ENCODE measurements around the gene DLGAP4. TPM values are rescaled to one million over a fixed set of nuclear protein-coding genes. Genes with fewer than 3 reads are reported as not detected.

Gene DLGAP4
- total and polyA plus RNA-seq, 2 experiments from 2014 or later = 14.3 to 68.1 TPM

- H4K20me1 ChIP-seq (ENCODE audit: insufficient read depth) = peaks cover 13% of the 10 kb centered on the region; the same call in 1 of the 2 replicates
- no peak overlapping the region for H3K4me3 ChIP-seq
- H3F3A ChIP-seq (ENCODE audit: insufficient read depth) = peaks cover 62% of the 10 kb centered on the region
- H3K9ac ChIP-seq = no peak overlapping the region
- peak overlapping the region; percentile 59 for H3K27ac ChIP-seq
- H3K36me3 ChIP-seq (ENCODE audit: low read depth) = peaks cover 40% of the 10 kb centered on the region
- peaks cover 97% of the 10 kb centered on the region for H3K79me2 ChIP-seq (ENCODE audit: insufficient read depth)
- no peak for DNase-seq
- H3K4me2 ChIP-seq (ENCODE audit: unreplicated experiment) = no peak overlapping the region
- no peaks in the 10 kb centered on the region for H3K9me2 ChIP-seq (ENCODE audit: insufficient read depth)
- H2AFZ ChIP-seq = no peak overlapping the region
- H3K4me1 ChIP-seq (ENCODE audit: insufficient read depth) = peaks cover 16% of the 10 kb centered on the region
- TF ChIP-seq EZH2phosphoT487 (IDR thresholded peaks at IDR 0.05; ENCODE audit: insufficient read depth, low read depth) = no peak
- no peak for TF ChIP-seq EZH2 (IDR thresholded peaks at IDR 0.05; ENCODE audit: insufficient read depth, poor library complexity, severe bottlenecking)
- in situ Hi-C loops (cut with MboI) = no loop called here
- no peaks in the 10 kb centered on the region for H3K27me3 ChIP-seq (replicated peaks; ENCODE audit: insufficient read depth)
- 93 to 96% methylated on average over 19 to 26 of the region's 26 CpGs for WGBS, 2 experiments (ENCODE audit: low coverage in 1 of 2, low lambda C conversion rate in 2 of 2, missing lambda C conversion rate in 2 of 2)
- H3K9me3 ChIP-seq (ENCODE audit: low read depth) = no peaks in the 10 kb centered on the region
Observed at GRCh38 chr20:36499211-36499610, 193.1 kb downstream of the DLGAP4 start.

GRCh38 chr20:36499723-36500501, 193.8 kb downstream of the DLGAP4 start:
- peaks cover 9% of the 10 kb centered on the region; the same call in 1 of the 2 replicates for H4K20me1 ChIP-seq (ENCODE audit: insufficient read depth)

GRCh38 chr20:36501367-36502006, 195.3 kb downstream of the DLGAP4 start:
- no peaks in the 10 kb centered on the region for H4K20me1 ChIP-seq (ENCODE audit: insufficient read depth)
- peaks cover 97% of the 10 kb centered on the region for H3K79me2 ChIP-seq (ENCODE audit: insufficient read depth)

More at GRCh38 chr20:36499723-36500501, 193.8 kb downstream of the DLGAP4 start:
- Histone ChIP-seq H3K9me2 (ENCODE audit: insufficient read depth) (no peaks in the 10 kb centered on the region), H3K27me3 (replicated peaks; ENCODE audit: insufficient read depth) (no peaks in the 10 kb centered on the region), H3K27ac (peak overlapping the region; percentile 59), H3K9ac (peak overlapping the region; percentile 27; the same call in 1 of the 2 replicates), H3K4me1 (ENCODE audit: insufficient read depth) (peaks cover 11% of the 10 kb centered on the region; the same call in 1 of the 2 replicates), H3K4me3 (no peak overlapping the region), H3K4me2 (ENCODE audit: unreplicated experiment) (no peak overlapping the region), H3K79me2 (ENCODE audit: insufficient read depth) (peaks cover 97% of the 10 kb centered on the region), H3F3A (ENCODE audit: insufficient read depth) (peaks cover 61% of the 10 kb centered on the region), H3K36me3 (ENCODE audit: low read depth) (peaks cover 44% of the 10 kb centered on the region), H2AFZ (no peak overlapping the region), H3K9me3 (ENCODE audit: low read depth) (no peaks in the 10 kb centered on the region)
- in situ Hi-C loops (cut with MboI) = no loop called here
- TF ChIP-seq EZH2phosphoT487 (IDR thresholded peaks at IDR 0.05; ENCODE audit: insufficient read depth, low read depth) = no peak
- TF ChIP-seq EZH2 (IDR thresholded peaks at IDR 0.05; ENCODE audit: insufficient read depth, poor library complexity, severe bottlenecking) = no peak
- peak; percentile 57 for DNase-seq
- WGBS, 2 experiments (ENCODE audit: low coverage in 1 of 2, low lambda C conversion rate in 2 of 2, missing lambda C conversion rate in 2 of 2) = 58 to 74% methylated on average over 18 to 31 of the region's 31 CpGs

GRCh38 chr20:36504295-36504694, 198.2 kb downstream of the DLGAP4 start:
- in situ Hi-C loops (cut with MboI) = no loop called here
- H3F3A ChIP-seq (ENCODE audit: insufficient read depth) = peaks cover 58% of the 10 kb centered on the region
- WGBS, 2 experiments (ENCODE audit: low coverage in 1 of 2, low lambda C conversion rate in 2 of 2, missing lambda C conversion rate in 2 of 2) = 94 to 96% methylated on average over 4 of the region's 4 CpGs
- no peak overlapping the region for H2AFZ ChIP-seq
- peaks cover 43% of the 10 kb centered on the region for H3K36me3 ChIP-seq (ENCODE audit: low read depth)
- no peaks in the 10 kb centered on the region for H3K27me3 ChIP-seq (replicated peaks; ENCODE audit: insufficient read depth)
- no peaks in the 10 kb centered on the region for H3K9me2 ChIP-seq (ENCODE audit: insufficient read depth)
- peaks cover 11% of the 10 kb centered on the region; the same call in 1 of the 2 replicates for H3K4me1 ChIP-seq (ENCODE audit: insufficient read depth)
- H3K9me3 ChIP-seq (ENCODE audit: low read depth) = no peaks in the 10 kb centered on the region
- no peaks in the 10 kb centered on the region for H4K20me1 ChIP-seq (ENCODE audit: insufficient read depth)
- no peak for DNase-seq
- no peak overlapping the region for H3K27ac ChIP-seq
- H3K9ac ChIP-seq = no peak overlapping the region
- H3K4me3 ChIP-seq = no peak overlapping the region
- H3K4me2 ChIP-seq (ENCODE audit: unreplicated experiment) = no peak overlapping the region
- TF ChIP-seq EZH2phosphoT487 (IDR thresholded peaks at IDR 0.05; ENCODE audit: insufficient read depth, low read depth) (no peak), EZH2 (IDR thresholded peaks at IDR 0.05; ENCODE audit: insufficient read depth, poor library complexity, severe bottlenecking) (no peak)
- peaks cover 97% of the 10 kb centered on the region for H3K79me2 ChIP-seq (ENCODE audit: insufficient read depth)

More at GRCh38 chr20:36501367-36502006, 195.3 kb downstream of the DLGAP4 start:
- in situ Hi-C loops (cut with MboI) = no loop called here
- peaks cover 50% of the 10 kb centered on the region for H3F3A ChIP-seq (ENCODE audit: insufficient read depth)
- H3K4me1 ChIP-seq (ENCODE audit: insufficient read depth) = peaks cover 11% of the 10 kb centered on the region; the same call in 1 of the 2 replicates
- no peak for DNase-seq
- H3K36me3 ChIP-seq (ENCODE audit: low read depth) = peaks cover 53% of the 10 kb centered on the region
- TF ChIP-seq EZH2phosphoT487 (IDR thresholded peaks at IDR 0.05; ENCODE audit: insufficient read depth, low read depth) = no peak
- no peak for TF ChIP-seq EZH2 (IDR thresholded peaks at IDR 0.05; ENCODE audit: insufficient read depth, poor library complexity, severe bottlenecking)
- H2AFZ ChIP-seq = no peak overlapping the region
- no peak overlapping the region; the same call in 1 of the 2 replicates for H3K27ac ChIP-seq
- H3K9me3 ChIP-seq (ENCODE audit: low read depth) = no peaks in the 10 kb centered on the region
- H3K9me2 ChIP-seq (ENCODE audit: insufficient read depth) = no peaks in the 10 kb centered on the region
- 82 to 83% methylated on average over 3 of the region's 3 CpGs for WGBS, 2 experiments (ENCODE audit: low coverage in 1 of 2, low lambda C conversion rate in 2 of 2, missing lambda C conversion rate in 2 of 2)
- no peaks in the 10 kb centered on the region for H3K27me3 ChIP-seq (replicated peaks; ENCODE audit: insufficient read depth)
- H3K9ac ChIP-seq = no peak overlapping the region
- H3K4me3 ChIP-seq = no peak overlapping the region
- H3K4me2 ChIP-seq (ENCODE audit: unreplicated experiment) = no peak overlapping the region
